Ovary (tissue), 9 donors: ENCODE results near the gene ZNF460. TPM values are rescaled to one million over a fixed set of nuclear protein-coding genes. Genes with fewer than 3 reads are reported as not detected.
A peak's percentile ranks its signal among the peaks of the same experiment; 100 is the strongest.

Source experiments
- DNase-seq, 5 donors: peaks; one replicate each; pipeline ENCODE4 v3.0.0-alpha.2; 2019 to 2020
- H3K27ac ChIP-seq, 2 donors: fragments of 200-600 bp; one replicate each; pipeline versions ENCODE4 v1.5.1 to v1.8.0; 2019 to 2022
- H3K27me3 ChIP-seq: fragments of 200-600 bp; one replicate; pipeline ENCODE4 v1.8.0; 2022
- H3K36me3 ChIP-seq: fragments of 200-600 bp; sonication (generic); one replicate; pipeline ENCODE4 v1.5.1; 2019
- H3K4me1 ChIP-seq: one replicate; pipeline ENCODE4 v1.8.1; 2013; ENCODE audit warnings: mild to moderate bottlenecking, moderate library complexity; ENCODE audit not compliant: insufficient read depth
- H3K4me3 ChIP-seq: fragments of 200-600 bp; sonication (generic); one replicate; pipeline ENCODE4 v1.5.1; 2017
- H3K9me3 ChIP-seq, 2 donors: fragments of 200-600 bp in 1 of 2; sonication (generic) in 1 of 2; one replicate each; pipeline versions ENCODE4 v1.5.1 to v1.8.1; 2013 to 2019; ENCODE audit warnings: mild to moderate bottlenecking in 1 of 2, moderate library complexity in 1 of 2
- CTCF ChIP-seq, 3 donors: fragments of 450-650 bp in 2 of 3; fragments of 200-600 bp in 1 of 3; IDR thresholded peaks; one replicate each; pipeline versions ENCODE4 v1.5.1 to v1.8.0; 2016 to 2022; ENCODE audit warnings: antibody characterized with exemption in 3 of 3, mild to moderate bottlenecking in 1 of 3
- EP300 ChIP-seq: sonication (generic); formaldehyde crosslinking; IDR thresholded peaks from one replicate; pipeline ENCODE4 v1.6.1; 2017; ENCODE audit warnings: antibody characterized with exemption
- POLR2A ChIP-seq: fragments of 450-650 bp; IDR thresholded peaks from one replicate; pipeline ENCODE4 v1.6.1; 2017; ENCODE audit warnings: antibody characterized with exemption, mild to moderate bottlenecking, moderate library complexity
- WGBS, 3 donors: extraction: QIAGEN DNeasy Blood & Tissue Kit in 1 of 3; methylation state at CpG; one replicate each; pipeline versions ENCODE4 v1.1.5 to v1.1.7; 2013 to 2017; 5-methylcytosine and 5-hydroxymethylcytosine counted together
- intact Hi-C, 4 donors: fragments of 100-400 bp; cut with DNase I; formaldehyde crosslinking; loops; one replicate each; pipeline versions ENCODE4 v1.11.0 to v1.15.1; 2022 to 2023
- polyA plus RNA-seq, 2 donors: library from polyadenylated mRNA; stranded (reverse); fragments of 200-250 nt in 1 of 2; fragments of 350-450 nt in 1 of 2; fragmentation: Illumina TruSeq in 1 of 2; extraction: RNeasy Lipid Tissue Mini Kit (QIAGEN cat#74804) in 1 of 2; gene quantifications; one replicate each; pipeline ENCODE4 v1.2.3, GENCODE V29; 2013 to 2014
- total RNA-seq, 7 donors: library from RNA; depleted of rRNA in 2 of 7; stranded (reverse); fragments of >200 nt in 2 of 7; fragmentation: NEBNext Ultra II Directional in 3 of 7; extraction: Animal tissue kit (Norgen Biotek cat#: 25700) in 3 of 7; gene quantifications; one replicate each; pipeline versions ENCODE4 v1.1.0 to v1.2.4, GENCODE V29; 2016 to 2023
- donor health status: DM: no; HTN: no; CAD: no; lungs with moderate emphysema.
- donor health status: DM: no; HTN: no; CAD: no.
- donor health status: Bipolar disorder and iron deficiency.
- donor health status: DM: yes; HTN: yes; CAD: no.
- donor health status: DM: no; HTN: no; CAD: no.
- donor health status: DM: yes; HTN: yes; CAD: no.

ZNF460 gene
- total and polyA plus RNA-seq, 9 donors: 3.0 to 103 (median 61.9) TPM

- DNase-seq: no peak
- intact Hi-C loops: no loop called here
- no peak overlapping the region for H3K27ac ChIP-seq
Measured at GRCh38 chr19:57308514-57308913, 28.2 kb downstream of the ZNF460 start.

GRCh38 chr19:57310792-57311191 is 30.5 kb downstream of the ZNF460 start:
- Histone ChIP-seq H3K4me1 (no peaks in the 10 kb centered on the region), H3K36me3 (no peaks in the 10 kb centered on the region), H3K27me3 (no peaks in the 10 kb centered on the region), H3K27ac (no peak overlapping the region), H3K4me3 (no peak overlapping the region), H3K9me3 (no peaks in the 10 kb centered on the region)
- intact Hi-C loops: no loop called here
- 81 to 90% (median 86%) methylated on average over 2 of the region's 2 CpGs for WGBS, 3 donors
- TF ChIP-seq POLR2A: no peak
- TF ChIP-seq EP300: no peak
- TF ChIP-seq CTCF (IDR thresholded peaks at IDR 0.05): no peak
- DNase-seq: no peak

More at GRCh38 chr19:57308514-57308913, 28.2 kb downstream of the ZNF460 start:
- Histone ChIP-seq H3K27me3 (no peaks in the 10 kb centered on the region), H3K4me1 (no peaks in the 10 kb centered on the region), H3K36me3 (no peaks in the 10 kb centered on the region), H3K9me3 (peaks cover 0 to 4% of the 10 kb centered on the region in 2 donors), H3K4me3 (no peak overlapping the region)
- TF ChIP-seq CTCF (IDR thresholded peaks at IDR 0.05) (no peak), EP300 (no peak), POLR2A (no peak)

GRCh38 chr19:57314146-57314545 is 33.9 kb downstream of the ZNF460 start:
- intact Hi-C loops: no loop called here

GRCh38 chr19:57317503-57317902 is 37.2 kb downstream of the ZNF460 start:
- Histone ChIP-seq H3K4me1 (no peaks in the 10 kb centered on the region), H3K27me3 (no peaks in the 10 kb centered on the region), H3K27ac (no peak overlapping the region), H3K9me3 (peaks cover 3 to 6% of the 10 kb centered on the region in 2 donors), H3K4me3 (no peak overlapping the region), H3K36me3 (no peaks in the 10 kb centered on the region)
- WGBS, 3 donors: 5 to 15% (median 13%) methylated on average over 28 to 29 of the region's 29 CpGs
- intact Hi-C loops: no loop called here
- TF ChIP-seq EP300 (no peak), CTCF (IDR thresholded peaks at IDR 0.05) (no peak), POLR2A (no peak)
- DNase-seq: no peak

More at GRCh38 chr19:57314146-57314545, 33.9 kb downstream of the ZNF460 start:
- H3K4me1 ChIP-seq: no peaks in the 10 kb centered on the region
- H3K27ac ChIP-seq: no peak overlapping the region
- peaks cover 0 to 3% of the 10 kb centered on the region in 2 donors for H3K9me3 ChIP-seq
- no peaks in the 10 kb centered on the region for H3K36me3 ChIP-seq
- TF ChIP-seq CTCF (IDR thresholded peaks at IDR 0.05) (no peak), POLR2A (no peak), EP300 (no peak)
- DNase-seq: no peak
- no peak overlapping the region for H3K4me3 ChIP-seq
- 71 to 80% (median 79%) methylated on average over 4 of the region's 4 CpGs for WGBS, 3 donors
- no peaks in the 10 kb centered on the region for H3K27me3 ChIP-seq

GRCh38 chr19:57319869-57320179 is 39.5 kb downstream of the ZNF460 start:
- H3K4me3 ChIP-seq: peak overlapping the region; percentile 75
- H3K27ac ChIP-seq: peak overlapping the region; percentile 63 to 81
- peaks cover 6% of the 10 kb centered on the region for H3K36me3 ChIP-seq
- no peak for DNase-seq
- H3K9me3 ChIP-seq: peaks cover 7 to 18% of the 10 kb centered on the region in 2 donors
- no peak for TF ChIP-seq CTCF (IDR thresholded peaks at IDR 0.05)
- TF ChIP-seq POLR2A: no peak
- TF ChIP-seq EP300: no peak
- H3K27me3 ChIP-seq: no peaks in the 10 kb centered on the region
- intact Hi-C loops: no loop called here
- no peaks in the 10 kb centered on the region for H3K4me1 ChIP-seq
- WGBS, 3 donors: 0% methylated on average over 1 of the region's 1 CpG
